Pancreas (tissue), 10 donors: ENCODE results near the gene THSD4. TPM values are rescaled to one million over a fixed set of nuclear protein-coding genes. Genes with fewer than 3 reads are reported as not detected.
"Not testable (repeated sequence)": the region's sequence is repeated elsewhere in the genome, so short reads cannot be mapped to it uniquely, and the experiment has no call there.

Experiments used
- ATAC-seq, 4 donors: fragments of 200-7000 bp; cut with Tn5 transposase; one replicate each; pipeline versions ENCODE4 v1.8.0 to v1.9.1; 2020; ENCODE audit warnings: mild to moderate bottlenecking in 4 of 4, moderate library complexity in 4 of 4
- DNase-seq, 6 donors: peaks; one replicate each; pipeline ENCODE4 v3.0.0-alpha.2; 2020
- FAIRE-seq: peaks from 2 replicates; lab custom pipeline; 2012; peaks lifted over from hg19 to GRCh38; lab: Jason Lieb, UNC
- H3K27ac ChIP-seq, 4 donors: fragments of 200-600 bp; sonication (generic); 1 replicate in 3 of 4; 2 replicates in 1 of 4; pipeline versions ENCODE4 v1.5.0 to v1.8.0; 2020
- H3K27me3 ChIP-seq, 4 donors: fragments of 200-600 bp; one replicate each; pipeline ENCODE4 v1.8.0; 2021
- H3K36me3 ChIP-seq, 3 donors: fragments of 200-600 bp; sonication (generic) in 1 of 3; one replicate each; pipeline versions ENCODE4 v1.5.0 to v1.8.0; 2020 to 2021
- H3K4me1 ChIP-seq, 3 donors: fragments of 200-600 bp; one replicate each; pipeline ENCODE4 v1.8.0; 2021
- H3K4me3 ChIP-seq, 4 donors: fragments of 200-600 bp; sonication (generic) in 2 of 4; one replicate each; pipeline versions ENCODE4 v1.5.0 to v1.8.0; 2020 to 2021
- H3K9me3 ChIP-seq, 4 donors: fragments of 200-600 bp; one replicate each; pipeline ENCODE4 v1.8.0; 2021
- CTCF ChIP-seq, 4 donors: fragments of 200-600 bp; sonication (generic) in 3 of 4; IDR thresholded peaks; one replicate each; pipeline versions ENCODE4 v1.5.0 to v1.8.0; 2021; ENCODE audit warnings: antibody characterized with exemption in 4 of 4
- WGBS, 2 donors: extraction: QIAGEN DNeasy Blood & Tissue Kit; methylation state at CpG; one replicate each; pipeline ENCODE4 v1.1.7; 2013; 5-methylcytosine and 5-hydroxymethylcytosine counted together
- intact Hi-C, 3 donors: fragments of 100-400 bp; cut with DNase I; formaldehyde crosslinking; loops; one replicate each; pipeline versions ENCODE4 v1.11.1 to v1.14.2; 2022
- polyA plus RNA-seq, 2 donors: library from polyadenylated mRNA; stranded (reverse); fragments of 200-250 nt; gene quantifications; one replicate each; pipeline ENCODE4 v1.2.3, GENCODE V29; 2013
- total RNA-seq, 6 donors: library from RNA; stranded (reverse); fragmentation: NEBNext Ultra II Directional in 4 of 6; extraction: Animal tissue kit (Norgen Biotek cat#: 25700) in 4 of 6; gene quantifications; one replicate each; pipeline versions ENCODE4 v1.2.1 to v1.2.4, GENCODE V29; 2021 to 2023
- donor health status: healthy with polysubstance abuse.
- donor health status: DM: no; HTN: no; CAD: no; lungs with moderate emphysema.
- donor health status: DM: no; HTN: no; CAD: no.
- donor health status: control.
- donor health status: control.
- donor health status: Bipolar disorder and iron deficiency.
- donor health status: DM: yes; HTN: yes; CAD: no.
- donor health status: DM: no; HTN: no; CAD: no.
- donor health status: DM: no; HTN: no; CAD: no.
- donor health status: DM: yes; HTN: yes; CAD: no.

THSD4 gene
- total and polyA plus RNA-seq, 8 donors = 6.0 to 17.8 (median 13.3) TPM

DNA sequence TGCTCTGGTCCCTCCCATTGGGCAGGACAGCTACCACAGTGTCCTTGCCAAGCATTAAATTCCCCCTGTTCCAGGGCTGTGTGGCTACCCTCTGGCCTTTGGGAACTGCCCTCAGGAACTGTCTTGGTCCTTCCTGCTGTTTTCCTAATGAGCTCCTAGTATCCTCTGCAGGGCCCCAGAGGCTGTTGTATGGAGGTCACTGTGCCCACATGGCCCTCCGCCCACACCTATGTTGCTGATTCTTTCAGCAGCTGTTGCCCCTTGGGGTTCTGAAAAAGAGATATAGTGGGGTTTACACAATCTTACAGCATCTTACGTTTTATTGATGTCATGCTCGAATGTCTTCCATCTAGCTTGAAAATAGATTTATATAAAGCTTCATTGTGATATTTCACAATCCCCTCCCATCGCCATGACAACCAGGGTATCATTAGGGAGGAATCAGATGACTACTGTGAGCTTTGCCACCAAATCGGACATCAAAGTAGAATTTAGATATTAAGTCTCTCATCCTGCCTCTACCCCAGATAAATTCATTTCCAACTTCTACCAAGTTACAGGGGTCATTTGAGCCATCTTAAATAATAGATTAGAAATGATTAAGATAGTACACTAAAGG, 598.0 kb downstream of the THSD4 start:
- intact Hi-C loops = no loop called here
- WGBS, 2 donors = 62 to 74% methylated on average over 5 of the region's 5 CpGs
- Histone ChIP-seq H3K27me3 (no peaks in the 10 kb centered on the region), H3K9me3 (no peaks in the 10 kb centered on the region), H3K36me3 (no peaks in the 10 kb centered on the region), H3K27ac (no peak overlapping the region), H3K4me1 (no peaks in the 10 kb centered on the region), H3K4me3 (no peak overlapping the region)
- DNase-seq (no peak), FAIRE-seq (no peak), ATAC-seq (no peak)
- no peak for TF ChIP-seq CTCF (IDR thresholded peaks at IDR 0.05)

DNA sequence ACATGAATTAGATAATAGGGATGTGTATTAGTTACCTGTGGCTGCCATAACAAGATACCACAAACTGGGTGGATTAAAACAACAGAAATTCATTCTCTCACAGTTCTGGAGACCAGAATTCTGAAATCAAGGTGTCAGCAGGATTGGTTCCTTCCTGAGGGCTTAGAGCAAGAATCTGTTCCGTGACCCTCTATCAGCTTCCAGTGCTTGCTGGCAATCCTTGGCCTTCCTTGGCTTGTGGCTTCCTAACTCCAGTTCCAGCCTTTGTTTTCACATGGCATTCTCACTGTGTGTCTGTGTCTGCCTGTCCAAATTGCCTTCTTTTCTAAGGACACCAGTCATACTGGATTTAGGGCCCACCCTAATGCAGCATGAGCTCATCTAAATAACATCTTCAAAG, 600.6 kb downstream of the THSD4 start:
- Histone ChIP-seq H3K4me3 (no peak overlapping the region), H3K36me3 (no peaks in the 10 kb centered on the region), H3K4me1 (no peaks in the 10 kb centered on the region), H3K27ac (no peak overlapping the region), H3K9me3 (no peaks in the 10 kb centered on the region), H3K27me3 (no peaks in the 10 kb centered on the region)
- no peak for FAIRE-seq
- DNase-seq = no peak
- intact Hi-C loops = no loop called here
- no peak for TF ChIP-seq CTCF (IDR thresholded peaks at IDR 0.05)
- ATAC-seq = no peak
- WGBS, 2 donors = 94 to 100% methylated on average over 1 of the region's 1 CpG

- Histone ChIP-seq H3K4me1 (no peaks in the 10 kb centered on the region), H3K36me3 (no peaks in the 10 kb centered on the region), H3K4me3 (no peak overlapping the region), H3K9me3 (no peaks in the 10 kb centered on the region), H3K27ac (no peak overlapping the region), H3K27me3 (no peaks in the 10 kb centered on the region)
- intact Hi-C loops = no loop called here
- no peak for ATAC-seq
- FAIRE-seq = no peak
- no peak for TF ChIP-seq CTCF (IDR thresholded peaks at IDR 0.05)
- no peak for DNase-seq
Observed at GRCh38 chr15:71716990-71717389, 601.7 kb downstream of the THSD4 start.

GRCh38 chr15:71718116-71718910, 603.0 kb downstream of the THSD4 start:
- 65 to 80% methylated on average over 13 of the region's 13 CpGs for WGBS, 2 donors
- ATAC-seq = no peak
- H3K9me3 ChIP-seq = no peaks in the 10 kb centered on the region
- no peaks in the 10 kb centered on the region for H3K4me1 ChIP-seq
- H3K27ac ChIP-seq = no peak overlapping the region
- intact Hi-C loops = no loop called here
- no peak for DNase-seq
- H3K27me3 ChIP-seq = no peaks in the 10 kb centered on the region
- H3K36me3 ChIP-seq = no peaks in the 10 kb centered on the region
- TF ChIP-seq CTCF (IDR thresholded peaks at IDR 0.05) = no peak
- no peak overlapping the region for H3K4me3 ChIP-seq
- FAIRE-seq = no peak

DNA sequence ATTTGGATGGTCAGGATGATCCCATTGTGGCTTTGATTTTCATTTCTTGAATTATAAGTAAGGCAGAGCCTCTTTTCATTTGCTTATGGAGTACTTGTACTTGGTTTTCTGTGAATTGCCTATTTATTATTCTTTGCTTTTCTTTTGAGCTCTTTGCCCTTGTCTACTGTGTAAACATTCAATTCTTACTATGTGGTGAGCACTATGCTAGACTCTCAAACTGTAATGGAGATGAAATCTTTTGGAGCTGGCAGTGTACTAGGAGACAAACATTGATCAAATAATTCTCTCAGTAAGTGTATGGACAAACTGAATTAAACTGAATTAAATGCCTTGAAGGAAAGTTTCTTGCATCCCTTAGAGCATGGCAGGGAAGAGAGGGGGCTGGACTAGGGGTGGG, 608.1 kb downstream of the THSD4 start:
- intact Hi-C loops = loop anchor here in 1 of 3 donors (10.0 kb wide), 1 partner anchor 269 kb away; no protein-coding TSS in a partner anchor

DNA sequence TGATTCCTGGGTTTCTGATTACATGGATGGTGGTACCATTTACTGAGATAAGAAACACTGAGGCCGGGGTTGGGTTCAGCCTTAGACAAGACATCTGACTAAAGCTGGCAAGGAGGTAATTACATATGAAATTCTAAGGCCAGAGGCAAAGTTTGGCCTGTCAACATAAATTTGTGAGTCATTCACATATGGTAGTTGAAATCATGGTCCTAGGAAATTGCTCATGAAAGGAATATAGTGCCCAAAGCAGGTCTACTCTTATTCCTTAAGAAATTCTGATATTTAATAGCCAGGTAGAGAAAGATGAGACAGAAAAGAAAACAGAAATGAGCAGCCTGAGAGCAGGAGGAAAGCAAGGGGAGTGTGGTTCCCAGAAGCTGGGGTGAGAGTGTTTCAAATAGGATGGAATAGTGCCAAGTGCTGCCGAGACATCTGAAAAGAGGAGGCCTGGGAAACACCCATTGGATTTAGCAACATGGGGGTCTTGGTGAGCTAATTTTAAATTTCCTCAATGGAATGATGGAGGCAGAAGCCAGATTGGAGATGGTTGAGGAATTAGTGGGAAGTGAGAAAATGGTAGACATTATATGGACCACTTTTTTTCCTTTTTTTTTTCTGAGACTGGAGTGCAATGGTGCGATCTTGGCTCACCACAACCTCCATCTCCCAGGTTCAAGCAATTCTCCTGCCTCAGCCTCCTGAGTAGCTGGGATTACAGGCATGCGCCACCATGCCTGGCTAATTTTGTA, 610.1 kb downstream of the THSD4 start:
- FAIRE-seq, H3K27ac ChIP-seq, ATAC-seq, H3K4me1 ChIP-seq, H3K9me3 ChIP-seq, H3K4me3 ChIP-seq, H3K36me3 ChIP-seq, H3K27me3 ChIP-seq, DNase-seq: not testable (repeated sequence)
- 88 to 89% methylated on average over 4 of the region's 4 CpGs for whole genome bisulfite sequencing, 2 donors
- intact Hi-C loops = loop anchor here in 2 of 3 donors (5.0 to 10.0 kb wide), 2 partner anchors 271 to 273 kb away; no protein-coding TSS in a partner anchor

More for the DNA sequence above, 608.1 kb downstream of the THSD4 start:
- DNase-seq (no peak), ATAC-seq (no peak), FAIRE-seq (no peak)
- Histone ChIP-seq H3K27ac (no peak overlapping the region), H3K4me3 (no peak overlapping the region), H3K4me1 (no peaks in the 10 kb centered on the region), H3K9me3 (no peaks in the 10 kb centered on the region), H3K36me3 (no peaks in the 10 kb centered on the region), H3K27me3 (no peaks in the 10 kb centered on the region)
- TF ChIP-seq CTCF (IDR thresholded peaks at IDR 0.05) = no peak
